Caco-2 (cell line): ENCODE data around the gene LSP1. TPM values are rescaled to one million over a fixed set of nuclear protein-coding genes. Genes with fewer than 3 reads are reported as not detected.
A peak's percentile ranks its signal among the peaks of the same experiment; 100 is the strongest.

ENCODE experiments used
- BruUV-seq: library from RNA; stranded (reverse); fragments of 400-500 nt; replicated peaks from 2 replicates; lab custom pipeline; 2021; lab: Mats Ljungman, UMichigan
- CTCF ChIA-PET: fragments of 300-600 bp; sonication (Branson Sonifier 250); formaldehyde crosslinking; loops from one replicate; lab custom pipeline; 2022; ENCODE audit warnings: antibody characterized with exemption; lab: Charles Lee
- POLR2A ChIA-PET: fragments of 300-600 bp; sonication (Branson Sonifier 250); formaldehyde crosslinking; loops from one replicate; lab custom pipeline; 2022; ENCODE audit warnings: antibody characterized with exemption; lab: Charles Lee
- DNase-seq, 2 experiments: peaks; one replicate each; pipeline versions ENCODE4 v3.0.0 to v3.0.0-alpha.2; 2020 to 2022
- H3K27me3 ChIP-seq: replicated peaks from 2 replicates; pipeline ENCODE4 v1.6.0; 2011; ENCODE audit warnings: low read length; ENCODE audit not compliant: control insufficient read depth, insufficient read depth
- H3K36me3 ChIP-seq: 2 replicates; pipeline ENCODE4 v1.5.1; 2011; ENCODE audit warnings: low read length; ENCODE audit not compliant: control insufficient read depth, insufficient read depth
- H3K4me1 ChIP-seq: fragments of 250-450 bp; sonication (Bioruptor Pico); 2 replicates; pipeline ENCODE4 v1.5.1; 2020; ENCODE audit warnings: mild to moderate bottlenecking
- H3K4me3 ChIP-seq: 2 replicates; pipeline ENCODE4 v1.5.1; 2011; ENCODE audit warnings: low read depth, mild to moderate bottlenecking, control low read depth, low read length
- H3K9me3 ChIP-seq: fragments of 250-450 bp; sonication (Bioruptor Pico); 2 replicates; pipeline ENCODE4 v1.5.1; 2020; ENCODE audit warnings: mild to moderate bottlenecking, moderate library complexity
- H3K27ac Mint-ChIP-seq: one replicate; pipeline ENCODE4 v1.8.0; 2022; ENCODE audit warnings: mixed read lengths; ENCODE audit not compliant: unreplicated experiment
- H3K27me3 Mint-ChIP-seq: one replicate; pipeline ENCODE4 v1.8.0; 2022; ENCODE audit warnings: mixed read lengths; ENCODE audit not compliant: insufficient read depth, unreplicated experiment
- H3K36me3 Mint-ChIP-seq: one replicate; pipeline ENCODE4 v1.8.0; 2022; ENCODE audit warnings: mild to moderate bottlenecking, mixed read lengths; ENCODE audit not compliant: insufficient read depth, unreplicated experiment
- H3K4me1 Mint-ChIP-seq: one replicate; pipeline ENCODE4 v1.8.0; 2022; ENCODE audit warnings: low read depth, mixed read lengths; ENCODE audit not compliant: unreplicated experiment
- H3K4me3 Mint-ChIP-seq: one replicate; pipeline ENCODE4 v1.8.0; 2022; ENCODE audit warnings: mild to moderate bottlenecking, moderate library complexity, mixed read lengths; ENCODE audit not compliant: unreplicated experiment
- H3K9me3 Mint-ChIP-seq: one replicate; pipeline ENCODE4 v1.8.0; 2022; ENCODE audit warnings: mixed read lengths; ENCODE audit not compliant: unreplicated experiment
- CTCF ChIP-seq, 2 experiments: fragments of 200-600 bp in 1 of 2; IDR thresholded peaks; 1 replicate in 1 of 2; 2 replicates in 1 of 2; pipeline versions ENCODE4 v1.5.1 to v1.8.0; 2011 to 2022; ENCODE audit warnings: antibody characterized with exemption in 1 of 2, control low read depth in 1 of 2, inconsistent platforms in 1 of 2, low read depth in 1 of 2, low read length in 1 of 2, mild to moderate bottlenecking in 1 of 2, moderate library complexity in 1 of 2; ENCODE audit not compliant: insufficient read depth in 1 of 2, severe bottlenecking in 1 of 2, unreplicated experiment in 1 of 2
- intact Hi-C: fragments of 100-400 bp; cut with micrococcal nuclease; formaldehyde crosslinking; loops from one replicate; pipeline ENCODE4 v1.10.0; 2022; ENCODE audit not compliant: unreplicated experiment
- total RNA-seq: library from RNA; stranded (reverse); gene quantifications from 2 replicates; pipeline ENCODE4 v1.2.3, GENCODE V29; 2022

LSP1 gene
- total RNA-seq, 1 experiment from 2014 or later: not detected

- Histone ChIP-seq H3K4me3 (no peak overlapping the region), H3K4me1 (no peaks in the 10 kb centered on the region)
- no peaks in the 10 kb centered on the region for H3K4me1 Mint-ChIP-seq
Observed at GRCh38 chr11:1869427-1870325, 16.8 kb downstream of the LSP1 start.

GRCh38 chr11:1870326-1870696, 17.4 kb downstream of the LSP1 start:
- H3K27me3 ChIP-seq: no peaks in the 10 kb centered on the region; the same call in 1 of the 2 replicates
- intact Hi-C loops: loop anchor here (1.0 kb wide), 1 partner anchor 33 kb away; no protein-coding TSS in a partner anchor
- CTCF ChIA-PET: interaction anchor here (1.3 to 1.8 kb wide), 2 partner anchors 45 to 281 kb away, joined by 4 to 6 read pairs; no protein-coding TSS in a partner anchor

More at GRCh38 chr11:1869427-1870325, 16.8 kb downstream of the LSP1 start:
- Histone ChIP-seq H3K27me3 (no peaks in the 10 kb centered on the region; the same call in 1 of the 2 replicates), H3K36me3 (no peaks in the 10 kb centered on the region), H3K9me3 (no peaks in the 10 kb centered on the region)
- Mint-ChIP-seq H3K4me3 (no peak overlapping the region), H3K27ac (no peak overlapping the region), H3K36me3 (no peaks in the 10 kb centered on the region), H3K27me3 (peaks cover 2% of the 10 kb centered on the region), H3K9me3 (no peaks in the 10 kb centered on the region)
- POLR2A ChIA-PET: no interaction called here
- intact Hi-C loops: loop anchor here (1.0 kb wide), 1 partner anchor 32 kb away; no protein-coding TSS in a partner anchor
- DNase-seq: peak in 1 of 2 experiments; percentile 45
- CTCF ChIA-PET: interaction anchor here (1.3 to 1.8 kb wide), 4 partner anchors 13 to 281 kb away, joined by 4 to 6 read pairs (median 4); no protein-coding TSS in a partner anchor
- TF ChIP-seq CTCF (IDR thresholded peaks at IDR 0.05; ENCODE audit: insufficient read depth in 1 of 2, low read depth in 1 of 2, low read length in 1 of 2, severe bottlenecking in 1 of 2, unreplicated experiment in 1 of 2): peak in 1 of 2 experiments; percentile 65
- no TSS peak for BruUV-seq

More at GRCh38 chr11:1870326-1870696, 17.4 kb downstream of the LSP1 start:
- Histone ChIP-seq H3K9me3 (no peaks in the 10 kb centered on the region), H3K36me3 (no peaks in the 10 kb centered on the region), H3K4me1 (no peaks in the 10 kb centered on the region), H3K4me3 (no peak overlapping the region)
- Mint-ChIP-seq H3K4me3 (no peak overlapping the region), H3K27ac (no peak overlapping the region), H3K4me1 (no peaks in the 10 kb centered on the region), H3K9me3 (no peaks in the 10 kb centered on the region), H3K36me3 (no peaks in the 10 kb centered on the region), H3K27me3 (peaks cover 2% of the 10 kb centered on the region)
- no peak for TF ChIP-seq CTCF (IDR thresholded peaks at IDR 0.05; ENCODE audit: insufficient read depth in 1 of 2, low read depth in 1 of 2, low read length in 1 of 2, severe bottlenecking in 1 of 2, unreplicated experiment in 1 of 2)
- no peak for DNase-seq
- POLR2A ChIA-PET: no interaction called here
- no TSS peak for BruUV-seq
